NCI-H1105 (cell line): ENCODE results near the gene DUOX2.
"Not testable (repeated sequence)": the region's sequence is repeated elsewhere in the genome, so short reads cannot be mapped to it uniquely, and the experiment has no call there.

Experiments
- DNase-seq: peaks from one replicate; lab custom pipeline; 2025; lab: John Stamatoyannopoulos, UW

DUOX2 gene

DNA sequence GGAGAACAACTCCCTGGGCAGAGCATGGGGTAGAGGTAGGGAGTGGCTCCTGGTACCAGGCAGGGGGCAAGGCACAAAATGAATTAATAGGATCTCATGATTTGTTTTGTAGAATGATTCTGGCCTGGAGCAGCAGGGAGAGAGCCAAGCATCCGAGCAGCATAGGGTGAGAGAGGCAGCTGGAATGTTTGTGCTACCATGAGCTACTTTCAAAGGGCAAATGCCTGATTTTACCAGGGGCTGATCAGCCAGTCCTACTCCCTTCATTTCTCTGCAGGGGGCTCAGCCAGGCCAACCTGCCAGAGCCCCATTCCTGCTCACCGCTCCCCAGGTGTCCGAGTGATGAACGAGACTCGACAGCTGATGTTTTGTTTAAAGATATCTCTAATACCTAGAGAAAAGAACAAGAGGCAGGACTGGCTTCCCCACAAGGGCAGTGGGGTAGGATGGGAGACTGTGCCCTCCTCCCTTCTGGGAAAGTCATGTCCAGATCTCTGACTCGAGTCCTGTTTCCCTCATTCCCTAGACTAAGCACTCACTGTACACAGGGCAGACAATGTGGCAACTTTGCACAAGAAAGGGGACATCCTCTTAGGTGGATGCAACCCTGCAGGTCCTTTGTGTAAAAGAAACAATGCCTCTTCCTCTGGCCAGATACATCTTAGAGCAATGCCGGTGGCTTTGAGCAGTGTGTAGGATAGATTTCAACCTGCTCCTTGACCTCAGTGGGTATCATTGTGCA is 12.9 kb downstream of the DUOX2 start:
- DNase-seq, result no peak

DNA sequence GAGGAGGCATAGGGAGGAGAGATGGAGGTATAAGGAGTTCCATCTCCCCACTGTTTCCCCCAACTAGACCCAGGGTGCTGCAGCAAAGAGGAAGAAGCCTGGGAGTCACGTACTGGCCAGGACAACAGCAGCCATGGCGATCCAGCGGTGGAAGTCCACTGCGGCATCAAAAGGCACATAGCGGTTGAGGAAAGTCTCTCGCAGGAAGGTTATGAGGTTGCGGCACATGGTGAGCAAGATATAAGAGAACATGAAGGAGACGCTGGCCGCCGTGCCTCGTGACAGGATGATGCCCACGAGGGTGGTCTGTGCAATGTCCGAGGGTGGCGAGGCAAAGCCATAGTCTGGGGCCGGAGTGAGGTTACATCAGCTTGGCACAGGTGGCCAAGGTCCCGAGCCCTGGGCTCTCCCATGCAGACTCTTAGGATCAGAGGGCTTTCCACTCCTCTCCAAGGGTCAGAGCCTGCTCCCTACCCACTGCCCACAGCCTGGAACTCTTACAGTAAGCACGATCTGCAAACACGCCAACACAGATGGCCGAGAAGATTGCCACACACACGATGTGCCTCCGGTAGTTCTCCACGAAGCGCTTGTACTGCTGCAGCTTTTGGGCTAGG is 14.3 kb downstream of the DUOX2 start:
- no peak for DNase-seq

GRCh38 chr15:45097466-45097865 is 16.5 kb downstream of the DUOX2 start:
- no peak for DNase-seq

DNA sequence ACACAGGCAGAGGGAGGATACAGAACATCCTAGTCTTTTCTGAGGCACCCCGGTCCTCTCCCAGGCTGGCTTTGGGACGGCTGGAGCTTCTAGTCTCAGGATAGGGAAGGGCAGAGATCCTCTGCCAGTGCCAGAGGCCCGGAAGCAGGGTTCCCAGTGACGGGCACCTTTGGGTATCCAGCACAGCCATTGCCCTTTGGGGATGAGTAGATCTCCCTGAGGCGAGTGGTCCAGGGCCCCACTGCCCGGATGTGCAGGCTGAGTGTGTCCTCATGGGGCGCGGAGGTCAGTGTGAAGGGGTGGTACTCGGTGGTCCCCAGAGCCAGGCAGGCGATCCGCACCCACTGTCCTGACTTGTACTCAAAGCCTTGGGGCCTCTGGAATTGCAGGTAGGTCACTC is 18.3 kb downstream of the DUOX2 start:
- DNase-seq, result no peak

GRCh38 chr15:45094358-45094730 is 19.6 kb downstream of the DUOX2 start:
- no peak for DNase-seq

- DNase-seq, result no peak
These were observed 20.2 kb downstream of the DUOX2 start for GRCh38 chr15:45093622-45094357.

- DNase-seq, result no peak
These were observed 21.0 kb downstream of the DUOX2 start for GRCh38 chr15:45093013-45093412.

DNA sequence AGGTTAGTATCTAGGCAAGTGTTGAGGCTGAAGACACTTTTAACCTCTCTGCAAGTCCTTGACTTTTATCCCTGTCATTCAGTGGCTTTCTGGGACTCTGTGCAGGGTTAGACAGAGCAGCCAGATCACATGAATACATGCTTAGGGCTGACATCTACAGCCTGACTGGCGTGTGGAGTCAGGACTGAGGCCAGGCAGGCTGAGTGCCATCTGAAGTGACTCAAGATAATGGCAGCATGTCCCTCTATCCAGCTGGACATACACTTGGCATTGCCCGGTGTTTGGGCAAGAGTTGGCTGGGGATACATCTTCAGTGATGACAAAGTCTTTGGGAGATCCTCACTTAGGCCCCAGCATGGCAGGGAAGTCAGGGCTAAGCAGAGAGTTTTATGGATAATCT is 22.4 kb downstream of the DUOX2 start:
- no peak for DNase-seq

GRCh38 chr15:45091161-45091560 is 22.8 kb downstream of the DUOX2 start:
- no peak for DNase-seq

- DNase-seq, result no peak
These were observed 24.1 kb downstream of the DUOX2 start for GRCh38 chr15:45089712-45090373.

- DNase-seq, result no peak
These were observed 24.9 kb downstream of the DUOX2 start for GRCh38 chr15:45088801-45089711.

DNA sequence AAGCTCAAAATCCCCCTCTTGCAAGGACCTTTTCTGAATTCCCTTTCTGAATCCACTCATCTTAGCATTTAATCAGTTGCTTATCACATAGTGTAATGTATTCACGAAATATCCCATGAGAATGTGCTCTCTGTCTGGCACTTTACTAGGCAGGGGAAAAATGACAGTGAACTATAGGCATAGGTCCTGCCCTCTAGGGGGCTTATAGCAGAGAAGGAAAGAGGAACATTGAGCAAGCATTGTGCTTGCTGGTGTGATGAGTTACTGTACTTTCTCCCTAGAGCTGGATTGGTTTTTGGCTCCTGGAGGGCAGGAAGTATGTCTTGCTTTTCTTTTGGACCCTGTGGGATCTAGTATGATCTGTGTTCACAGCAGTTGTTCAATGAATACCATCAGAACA is 26.5 kb downstream of the DUOX2 start:
- no peak for DNase-seq

DNA sequence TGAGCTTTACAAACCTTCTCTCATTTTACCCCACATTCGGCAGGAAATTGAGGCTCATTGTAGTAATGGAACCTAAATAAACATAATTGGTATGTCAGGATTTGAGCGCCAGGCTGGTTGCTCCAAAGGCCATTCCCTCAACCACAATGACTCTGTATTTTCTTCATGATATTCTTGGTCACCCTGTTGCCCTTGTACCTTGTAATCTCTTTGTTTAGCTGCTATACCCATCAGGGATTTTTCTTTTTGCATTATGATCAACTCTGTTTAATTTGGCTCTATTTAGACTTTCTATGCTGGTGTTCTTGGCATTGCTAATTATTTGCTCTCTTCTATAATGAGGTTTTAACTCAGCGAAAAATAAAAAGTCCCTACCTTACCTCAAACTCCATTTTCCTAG is 29.8 kb downstream of the DUOX2 start:
- DNase-seq, result no peak

DNA sequence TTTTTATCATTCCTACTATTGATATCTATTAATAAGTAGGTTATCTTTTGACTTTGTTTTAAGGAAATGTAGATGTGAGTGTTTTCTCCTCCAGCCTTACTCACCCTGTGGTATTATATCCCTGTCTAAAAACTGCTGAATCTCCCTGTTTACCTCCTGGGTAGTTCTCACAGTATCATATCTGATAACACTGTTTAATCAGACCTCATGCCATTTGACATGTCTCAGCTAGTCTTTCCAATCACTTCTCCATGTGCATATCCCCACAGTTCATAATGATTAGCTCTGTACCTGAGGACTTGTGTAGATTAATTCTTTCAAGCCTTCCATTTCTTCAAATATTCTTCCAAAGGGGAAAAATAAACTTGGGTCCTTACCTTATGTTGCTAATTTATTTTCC is 30.7 kb downstream of the DUOX2 start:
- no peak for DNase-seq

DNA sequence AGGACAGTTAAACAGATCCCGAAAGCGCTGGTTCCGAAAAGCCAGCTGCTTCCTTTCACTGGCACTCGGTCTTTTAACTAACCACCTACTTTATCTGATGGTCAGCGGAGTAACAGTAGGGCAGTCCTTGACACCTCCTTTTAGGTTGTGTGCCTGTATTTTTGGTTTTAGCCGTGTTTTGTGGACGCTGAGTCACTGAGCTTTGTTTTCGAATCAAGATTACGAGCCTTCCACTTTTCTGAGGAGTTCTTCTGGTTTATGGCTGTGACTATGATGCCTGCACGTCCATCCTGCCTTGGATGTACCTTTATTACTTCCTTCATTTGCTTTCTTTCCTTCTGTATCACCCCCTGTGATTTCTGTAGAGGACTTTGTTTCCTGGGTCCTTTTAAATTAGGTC is 31.6 kb downstream of the DUOX2 start:
- not testable (repeated sequence) for DNase-seq

GRCh38 chr15:45080593-45080992 is 33.4 kb downstream of the DUOX2 start:
- not testable (repeated sequence) for DNase-seq

DNA sequence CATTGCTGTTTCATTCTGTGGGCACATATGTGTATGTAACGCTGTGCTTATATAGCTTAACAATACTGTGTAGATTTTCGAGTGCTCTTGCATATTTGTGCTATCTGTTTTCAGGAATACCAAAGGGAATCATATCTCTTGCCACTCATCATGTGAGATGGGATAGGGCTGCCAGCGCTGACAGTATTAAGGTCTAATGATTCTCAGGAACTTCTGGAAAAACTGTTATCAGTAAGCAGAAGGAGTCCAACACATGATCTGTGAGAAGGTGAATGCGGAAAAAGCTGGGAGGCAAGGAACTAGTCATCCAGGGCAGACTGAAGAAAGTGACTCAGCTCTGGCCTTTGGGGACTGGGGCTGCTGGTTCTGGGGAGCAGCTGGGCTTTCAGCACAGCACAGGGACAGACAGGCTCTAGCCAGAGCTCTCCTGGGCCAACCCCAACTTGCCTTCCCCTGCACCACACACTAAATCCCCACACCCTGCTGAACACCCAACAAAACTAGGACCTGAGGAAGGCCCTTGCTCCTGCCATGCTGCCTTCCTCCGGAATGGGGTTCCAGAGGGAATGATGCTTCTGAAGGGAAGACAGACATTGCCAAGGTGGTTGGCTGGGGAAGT is 34.2 kb downstream of the DUOX2 start:
- not testable (repeated sequence) for DNase-seq

DNA sequence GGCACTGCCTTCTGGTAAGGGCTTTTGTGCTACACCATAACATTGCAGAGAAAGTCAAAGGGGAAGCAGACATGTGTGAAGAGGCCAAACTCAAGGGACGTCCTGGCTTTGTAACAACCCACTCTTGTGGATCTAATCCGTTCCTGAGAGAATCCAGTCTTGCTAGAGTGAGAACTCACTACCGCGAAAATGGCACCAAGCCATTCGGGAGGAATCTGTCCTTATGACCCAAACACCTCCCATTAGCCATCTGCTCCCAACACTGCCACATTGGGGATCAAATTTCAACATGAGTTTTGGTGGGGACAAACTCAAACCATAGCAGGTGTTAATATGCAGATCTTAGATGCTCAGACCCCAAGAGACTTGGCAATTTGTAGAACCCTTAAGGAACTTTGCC is 34.8 kb downstream of the DUOX2 start:
- DNase-seq, result not testable (repeated sequence)

DNA sequence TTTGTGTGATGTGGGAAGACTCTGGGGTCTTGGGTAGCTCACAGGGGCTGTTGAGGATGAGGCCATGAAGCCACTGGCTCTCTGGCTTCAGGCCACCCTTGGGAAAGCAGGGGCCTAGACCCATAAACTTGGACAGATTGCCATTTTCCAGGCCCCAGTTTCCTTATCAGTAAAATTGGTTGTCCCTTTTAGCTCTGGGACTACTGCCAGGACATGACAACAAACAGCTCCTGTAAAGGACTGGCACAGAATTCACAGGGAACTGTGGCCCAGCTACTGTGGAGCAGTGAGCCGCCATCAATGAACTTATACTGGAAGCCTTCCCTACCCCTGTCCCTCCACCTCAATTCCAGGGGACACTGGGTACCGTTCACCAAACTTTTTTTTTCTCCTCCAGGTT is 36.6 kb downstream of the DUOX2 start:
- DNase-seq, result not testable (repeated sequence)

- not testable (repeated sequence) for DNase-seq
These were observed 38.3 kb downstream of the DUOX2 start for GRCh38 chr15:45075440-45076320.
